Colonic mucosa (tissue), 4 donors: ENCODE results near the gene TCF25. TPM values are rescaled to one million over a fixed set of nuclear protein-coding genes. Genes with fewer than 3 reads are reported as not detected.

Source experiments
- DNase-seq: peaks from one replicate; pipeline ENCODE4 v3.0.0-alpha.2; 2020
- H3K27ac ChIP-seq: fragments of 200-600 bp; one replicate; pipeline ENCODE4 v1.8.0; 2021
- H3K27me3 ChIP-seq: fragments of 200-600 bp; one replicate; pipeline ENCODE4 v1.8.0; 2021
- H3K36me3 ChIP-seq: fragments of 200-600 bp; one replicate; pipeline ENCODE4 v1.8.0; 2021
- H3K4me1 ChIP-seq: fragments of 200-600 bp; one replicate; pipeline ENCODE4 v1.8.0; 2021; ENCODE audit warnings: mild to moderate bottlenecking
- H3K4me3 ChIP-seq: fragments of 200-600 bp; one replicate; pipeline ENCODE4 v1.8.0; 2021
- H3K9ac ChIP-seq, 2 donors: one replicate each; pipeline ENCODE4 v1.7.0; 2013; ENCODE audit warnings: control low read depth in 2 of 2, low read depth in 2 of 2, low read length in 2 of 2
- H3K9me3 ChIP-seq: fragments of 200-600 bp; one replicate; pipeline ENCODE4 v1.8.0; 2021
- CTCF ChIP-seq: fragments of 200-600 bp; IDR thresholded peaks from one replicate; pipeline ENCODE4 v1.8.0; 2022; ENCODE audit warnings: antibody characterized with exemption, mild to moderate bottlenecking
- intact Hi-C: fragments of 100-400 bp; cut with DNase I; formaldehyde crosslinking; loops from one replicate; pipeline ENCODE4 v1.14.1; 2022
- total RNA-seq, 2 donors: library from RNA; stranded (reverse); fragmentation: NEBNext Ultra II Directional in 1 of 2; extraction: Animal tissue kit (Norgen Biotek cat#: 25700) in 1 of 2; gene quantifications; one replicate each; pipeline ENCODE4 v1.2.1, GENCODE V29; 2021
- donor health status: healthy.
- donor health status: DM: no; HTN: no; CAD: no.
- donor health status: DM: no; HTN: no; CAD: no.

Gene TCF25
- total RNA-seq, 2 donors from 2014 or later: 164 to 165 TPM

DNA sequence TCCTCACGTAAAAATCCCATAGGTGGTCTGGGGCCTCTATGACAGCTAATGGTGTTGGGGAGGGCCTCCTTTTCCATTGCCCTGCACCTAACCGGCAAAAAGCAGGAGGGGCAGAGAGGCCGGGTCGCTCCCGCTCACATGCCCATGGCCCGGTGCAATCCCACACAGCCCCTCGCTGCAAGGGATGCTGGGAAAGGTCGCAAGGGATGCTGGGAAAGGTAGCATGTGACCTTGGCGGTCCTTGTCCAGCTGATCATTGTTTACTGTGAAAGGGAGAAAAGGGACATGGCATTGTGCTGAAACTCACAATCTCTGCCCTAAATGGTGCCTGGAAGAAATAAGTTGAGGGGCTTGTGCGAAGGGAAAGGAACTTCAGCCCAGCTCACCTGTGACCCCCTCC, 85.2 kb downstream of the TCF25 start:
- Histone ChIP-seq H3K27me3 (no peaks in the 10 kb centered on the region), H3K4me1 (no peaks in the 10 kb centered on the region), H3K27ac (no peak overlapping the region), H3K4me3 (no peak overlapping the region), H3K9ac (no peak overlapping the region), H3K9me3 (no peaks in the 10 kb centered on the region), H3K36me3 (no peaks in the 10 kb centered on the region)
- no peak for DNase-seq
- intact Hi-C loops: no loop called here
- TF ChIP-seq CTCF: no peak

DNA sequence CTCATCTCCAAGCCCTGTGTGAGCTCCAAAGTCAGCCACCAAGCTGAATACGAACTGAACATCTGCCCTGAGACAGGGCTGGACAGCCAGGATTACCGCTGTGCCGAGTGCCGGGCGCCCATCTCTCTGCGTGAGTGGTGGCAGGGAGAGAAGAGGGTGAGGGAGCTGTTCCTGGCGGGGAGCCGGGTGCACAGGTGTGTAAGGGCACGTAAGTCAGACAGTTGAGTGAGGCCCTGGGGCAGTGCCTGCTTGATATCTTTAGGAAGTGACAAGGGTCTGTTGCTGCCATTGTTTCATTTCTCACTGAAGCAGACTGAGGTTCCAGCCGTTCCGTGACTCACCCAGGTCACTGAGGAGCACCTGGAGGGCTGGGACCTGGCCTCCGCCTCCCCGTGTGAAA, 87.6 kb downstream of the TCF25 start:
- Histone ChIP-seq H3K9ac (no peak overlapping the region), H3K4me3 (no peak overlapping the region), H3K27me3 (no peaks in the 10 kb centered on the region), H3K27ac (no peak overlapping the region), H3K4me1 (no peaks in the 10 kb centered on the region), H3K36me3 (no peaks in the 10 kb centered on the region), H3K9me3 (no peaks in the 10 kb centered on the region)
- intact Hi-C loops: no loop called here
- no peak for DNase-seq
- TF ChIP-seq CTCF: no peak

Other genes with a start within 250 kb of the TCF25 start
- gene CHMP1A, start 215.9 kb upstream of the TCF25 start, total RNA-seq: 100 to 1,000 TPM; 118 to 176 TPM
- gene SPATA33, start 215.8 kb upstream of the TCF25 start, total RNA-seq: 10 to 100 TPM in 1 of 2 donors, 1 to 10 TPM in 1; 4.7 to 10.0 TPM
- 100 to 1,000 TPM in 1 of 2 donors, 10 to 100 TPM in 1; 72.2 to 136 TPM for gene CDK10, start 186.9 kb upstream of the TCF25 start, total RNA-seq
- 10 to 100 TPM; 17.8 to 18.4 TPM for gene SPATA2L, start 171.9 kb upstream of the TCF25 start, total RNA-seq
- 10 to 100 TPM; 11.9 to 12.7 TPM for gene VPS9D1, start 152.7 kb upstream of the TCF25 start, total RNA-seq
- 10 to 100 TPM; 19.2 to 30.6 TPM for gene ZNF276, start 152.1 kb upstream of the TCF25 start, total RNA-seq
- gene FANCA, start 56.9 kb upstream of the TCF25 start, total RNA-seq: 10 to 100 TPM; 17.8 to 91.5 TPM
- gene SPIRE2, start 45.1 kb upstream of the TCF25 start, total RNA-seq: 10 to 100 TPM; 51.7 to 80.5 TPM
- gene MC1R, start 45.3 kb downstream of the TCF25 start, total RNA-seq: 1 to 10 TPM; 1.6 to 3.4 TPM
- 1 to 10 TPM; 3.2 to 8.0 TPM for gene TUBB3, start 49.8 kb downstream of the TCF25 start, total RNA-seq
- 10 to 100 TPM; 24.5 to 28.5 TPM for gene DEF8, start 75.2 kb downstream of the TCF25 start, total RNA-seq
- gene DBNDD1, start 145.9 kb downstream of the TCF25 start, total RNA-seq: 1 to 10 TPM; 2.2 to 5.5 TPM
- not detected for gene PRDM7, start 203.7 kb downstream of the TCF25 start, total RNA-seq